ENCODE results near the gene TLL2.

TLL2 gene

GRCh38 chr10:96414303-96414702 is 99.4 kb downstream of the TLL2 start:
- in situ Hi-C loops (cut with MboI; ENCODE audit: low pct_unique_long_range_greater_than_20kb, low sequenced_read_pairs, unreplicated experiment) = no loop called here
- DNase-seq (ENCODE audit: low spot score) = no peak
- TF ChIP-seq, protein P1, sequence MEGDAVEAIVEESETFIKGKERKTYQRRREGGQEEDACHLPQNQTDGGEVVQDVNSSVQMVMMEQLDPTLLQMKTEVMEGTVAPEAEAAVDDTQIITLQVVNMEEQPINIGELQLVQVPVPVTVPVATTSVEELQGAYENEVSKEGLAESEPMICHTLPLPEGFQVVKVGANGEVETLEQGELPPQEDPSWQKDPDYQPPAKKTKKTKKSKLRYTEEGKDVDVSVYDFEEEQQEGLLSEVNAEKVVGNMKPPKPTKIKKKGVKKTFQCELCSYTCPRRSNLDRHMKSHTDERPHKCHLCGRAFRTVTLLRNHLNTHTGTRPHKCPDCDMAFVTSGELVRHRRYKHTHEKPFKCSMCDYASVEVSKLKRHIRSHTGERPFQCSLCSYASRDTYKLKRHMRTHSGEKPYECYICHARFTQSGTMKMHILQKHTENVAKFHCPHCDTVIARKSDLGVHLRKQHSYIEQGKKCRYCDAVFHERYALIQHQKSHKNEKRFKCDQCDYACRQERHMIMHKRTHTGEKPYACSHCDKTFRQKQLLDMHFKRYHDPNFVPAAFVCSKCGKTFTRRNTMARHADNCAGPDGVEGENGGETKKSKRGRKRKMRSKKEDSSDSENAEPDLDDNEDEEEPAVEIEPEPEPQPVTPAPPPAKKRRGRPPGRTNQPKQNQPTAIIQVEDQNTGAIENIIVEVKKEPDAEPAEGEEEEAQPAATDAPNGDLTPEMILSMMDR (IDR thresholded peaks at IDR 0.05; ENCODE audit: extremely low read depth, insufficient read depth, missing control alignments) = no peak

GRCh38 chr10:96413151-96413787 is 100.5 kb downstream of the TLL2 start:
- no peak for DNase-seq (ENCODE audit: low spot score)
- TF ChIP-seq, protein P1 (IDR thresholded peaks at IDR 0.05; ENCODE audit: extremely low read depth, insufficient read depth, missing control alignments) = no peak
- in situ Hi-C loops (cut with MboI; ENCODE audit: low pct_unique_long_range_greater_than_20kb, low sequenced_read_pairs, unreplicated experiment) = no loop called here

- TF ChIP-seq, protein P1 (IDR thresholded peaks at IDR 0.05; ENCODE audit: extremely low read depth, insufficient read depth, missing control alignments) = no peak
- in situ Hi-C loops (cut with MboI; ENCODE audit: low pct_unique_long_range_greater_than_20kb, low sequenced_read_pairs, unreplicated experiment) = no loop called here
- no peak for DNase-seq (ENCODE audit: low spot score)
These were observed 101.9 kb downstream of the TLL2 start for GRCh38 chr10:96411716-96412320.

- TF ChIP-seq, protein P1 (IDR thresholded peaks at IDR 0.05; ENCODE audit: extremely low read depth, insufficient read depth, missing control alignments) = no peak
- in situ Hi-C loops (cut with MboI; ENCODE audit: low pct_unique_long_range_greater_than_20kb, low sequenced_read_pairs, unreplicated experiment) = no loop called here
- no peak for DNase-seq (ENCODE audit: low spot score)
These were observed 103.4 kb downstream of the TLL2 start for GRCh38 chr10:96410296-96410695.

- no peak for DNase-seq (ENCODE audit: low spot score)
- in situ Hi-C loops (cut with MboI; ENCODE audit: low pct_unique_long_range_greater_than_20kb, low sequenced_read_pairs, unreplicated experiment) = no loop called here
- TF ChIP-seq, protein P1 (IDR thresholded peaks at IDR 0.05; ENCODE audit: extremely low read depth, insufficient read depth, missing control alignments) = no peak
These were observed 105.5 kb downstream of the TLL2 start for GRCh38 chr10:96408201-96408600.

DNA sequence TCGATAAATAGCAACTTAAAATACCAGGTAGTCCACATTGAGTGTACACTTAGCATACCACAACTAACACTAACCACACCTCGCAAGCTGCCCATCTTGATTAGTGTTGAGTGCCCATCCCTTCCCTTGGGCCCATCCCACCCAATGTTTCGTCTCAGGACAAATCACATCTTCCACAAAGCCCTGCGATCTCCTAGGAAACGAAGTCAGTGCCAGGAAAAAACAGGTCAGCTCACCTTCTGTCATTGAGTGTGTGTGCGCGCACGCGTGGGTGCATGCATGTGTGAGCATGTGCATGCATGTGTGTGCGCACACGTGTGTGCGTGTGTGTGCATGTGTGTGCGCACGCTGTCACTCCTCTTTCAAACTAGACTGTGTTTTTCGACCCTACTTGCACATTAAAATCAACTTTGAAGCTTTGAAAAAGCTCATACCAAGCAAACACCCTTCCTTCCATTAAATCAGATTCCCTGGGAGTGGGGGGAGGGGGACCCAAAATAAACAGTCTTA is 106.1 kb downstream of the TLL2 start:
- TF ChIP-seq, protein P1 (IDR thresholded peaks at IDR 0.05; ENCODE audit: extremely low read depth, insufficient read depth, missing control alignments) = no peak
- in situ Hi-C loops (cut with MboI; ENCODE audit: low pct_unique_long_range_greater_than_20kb, low sequenced_read_pairs, unreplicated experiment) = no loop called here
- DNase-seq (ENCODE audit: low spot score) = no peak
